Measurements from ENCODE around the gene SDR9C7.
"Not testable (repeated sequence)": the region's sequence is repeated elsewhere in the genome, so short reads cannot be mapped to it uniquely, and the experiment has no call there.

DNA sequence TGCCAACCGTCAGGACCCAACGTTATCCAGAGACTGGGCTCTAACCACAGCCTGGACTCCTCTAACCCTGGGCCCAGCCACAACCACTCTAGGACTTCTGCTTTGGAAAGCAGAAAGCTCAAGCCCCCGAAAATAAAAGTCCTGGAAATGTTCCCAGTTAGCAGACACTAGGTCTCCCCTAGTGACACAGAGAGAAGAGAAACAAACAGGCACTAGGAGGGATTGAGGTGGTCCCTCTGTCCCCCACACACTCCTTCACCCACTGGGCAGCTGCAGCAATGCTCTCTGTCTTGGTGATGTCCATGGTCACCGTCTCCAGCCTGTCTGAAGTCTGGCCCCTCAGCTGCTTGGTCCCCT, 6.7 kb upstream of the SDR9C7 start:
- not testable (repeated sequence) for TF ChIP-seq CTCF (conservative IDR thresholded peaks at IDR 0.05; ENCODE audit: low read length); EZH2phosphoT487 (IDR thresholded peaks at IDR 0.05; ENCODE audit: borderline replicate concordance, low read depth, low read length)

All from OCI-LY7 (cell line).